GM19452 (cell line): ENCODE data around the gene RAB14.

ENCODE experiments used
- ATAC-seq: cut with Tn5 transposase; IDR thresholded peaks from one replicate; pipeline ENCODE4 v1.9.1; 2021; ENCODE audit not compliant: unreplicated experiment

The RAB14 gene

GRCh38 chr9:121201738-121202533 lies at the start of gene RAB14:
Gene RAB14 (minus strand): TSS chr9:121201869. CDS start chr9:121193412, 8,457 bp downstream.
- peak; percentile 83 for ATAC-seq

GRCh38 chr9:121249563-121249962 lies 47.9 kb upstream of the RAB14 start:
- no peak for ATAC-seq

DNA sequence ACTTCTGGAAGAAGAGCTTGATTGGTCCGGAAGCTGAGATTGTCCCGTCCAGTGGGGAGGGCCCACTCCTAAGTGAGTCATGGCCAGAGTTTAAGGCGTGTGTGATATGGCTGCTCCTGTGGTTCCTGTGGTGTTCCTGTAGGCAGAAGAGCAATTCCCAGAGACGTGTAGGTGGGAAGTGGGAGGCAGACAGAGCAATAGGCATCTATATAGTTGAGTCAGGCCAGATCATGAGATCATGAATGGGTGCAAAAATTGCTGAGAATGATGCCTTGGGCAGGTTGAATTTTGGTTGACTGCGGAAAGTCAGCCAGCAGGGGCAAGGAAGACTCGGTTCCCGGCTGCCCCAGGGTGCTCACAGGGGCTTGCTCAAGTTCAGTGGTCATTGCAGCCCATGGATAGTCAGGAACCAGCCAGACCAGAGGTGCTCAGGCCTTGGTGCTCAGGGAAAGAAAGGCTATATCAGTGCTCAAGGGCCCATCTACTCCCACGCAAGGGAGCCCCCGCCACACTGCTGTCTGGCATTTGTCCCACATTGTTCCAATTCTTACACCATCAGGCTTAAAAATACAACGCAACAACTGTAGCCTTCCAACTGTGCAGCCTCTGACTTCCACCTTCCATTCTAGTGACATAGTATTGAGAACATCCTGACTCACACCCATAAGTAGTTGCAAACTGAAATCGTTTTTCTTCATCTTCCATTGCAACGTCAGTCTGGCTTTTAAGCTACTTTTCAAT lies 45.3 kb upstream of the RAB14 start:
- no peak for ATAC-seq

GRCh38 chr9:121242959-121243346 lies 41.3 kb upstream of the RAB14 start:
- no peak for ATAC-seq

GRCh38 chr9:121242219-121242958 lies 40.7 kb upstream of the RAB14 start:
- no peak for ATAC-seq

- no peak for ATAC-seq
Measured at GRCh38 chr9:121240472-121241135, 38.9 kb upstream of the RAB14 start.

DNA sequence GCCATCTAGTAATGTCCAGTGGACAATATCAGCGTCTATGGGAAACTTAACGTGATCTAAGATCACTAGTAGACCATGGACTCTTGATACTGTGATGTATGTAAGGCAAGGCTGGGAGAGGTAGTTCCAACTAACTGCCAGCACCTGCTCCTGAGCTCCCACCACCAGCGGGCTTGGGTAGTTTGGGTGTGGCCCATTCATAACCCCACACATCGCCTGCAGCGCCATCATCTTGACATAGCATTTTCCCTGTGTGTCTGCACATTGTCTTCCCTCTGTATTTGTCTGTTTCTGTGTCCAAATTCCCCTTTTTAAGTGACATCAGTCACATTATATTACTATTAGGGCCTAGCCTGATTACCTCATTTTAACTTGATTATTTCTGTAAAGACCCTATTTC lies 38.2 kb upstream of the RAB14 start:
- ATAC-seq: no peak

GRCh38 chr9:121239071-121239470 lies 37.4 kb upstream of the RAB14 start:
- no peak for ATAC-seq

DNA sequence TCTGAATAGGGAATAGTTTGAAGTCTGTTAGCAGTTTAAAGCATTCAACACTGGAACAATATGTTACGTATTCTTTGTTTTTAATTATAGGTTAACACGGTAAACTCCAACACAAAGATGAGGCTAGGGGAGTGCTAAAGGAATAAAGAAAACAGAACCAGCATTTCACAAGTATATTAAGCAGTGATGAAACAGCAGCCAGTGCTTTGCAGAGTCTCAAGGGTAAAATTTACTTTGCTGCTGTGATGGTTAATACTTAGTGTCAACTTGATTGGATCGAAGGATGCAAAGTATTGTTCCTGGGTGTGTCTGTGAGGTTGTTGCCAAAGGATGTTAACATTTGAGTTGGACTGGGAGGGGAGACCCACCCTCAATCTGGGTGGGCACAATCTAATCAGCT lies 36.2 kb upstream of the RAB14 start:
- ATAC-seq: no peak

- no peak for ATAC-seq
Measured at GRCh38 chr9:121235512-121235911, 33.8 kb upstream of the RAB14 start.

DNA sequence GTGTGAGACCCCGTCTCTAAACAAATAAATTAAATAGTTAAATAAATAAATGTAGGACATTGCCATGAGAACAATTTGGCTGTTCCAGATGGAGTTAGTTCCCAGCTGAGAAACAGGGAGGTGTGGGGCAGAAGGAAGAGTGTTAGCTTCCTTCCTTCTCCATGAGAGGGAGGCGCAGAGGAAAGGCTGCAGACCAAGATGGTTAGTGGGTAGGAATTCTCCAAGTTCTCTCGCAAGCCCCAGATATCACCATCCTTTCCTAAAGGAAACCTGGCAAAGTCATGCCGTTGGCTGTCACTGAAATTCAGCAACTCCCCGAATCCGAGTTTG lies 33.1 kb upstream of the RAB14 start:
- ATAC-seq: no peak

GRCh38 chr9:121233906-121234831 lies 32.5 kb upstream of the RAB14 start:
- no peak for ATAC-seq

DNA sequence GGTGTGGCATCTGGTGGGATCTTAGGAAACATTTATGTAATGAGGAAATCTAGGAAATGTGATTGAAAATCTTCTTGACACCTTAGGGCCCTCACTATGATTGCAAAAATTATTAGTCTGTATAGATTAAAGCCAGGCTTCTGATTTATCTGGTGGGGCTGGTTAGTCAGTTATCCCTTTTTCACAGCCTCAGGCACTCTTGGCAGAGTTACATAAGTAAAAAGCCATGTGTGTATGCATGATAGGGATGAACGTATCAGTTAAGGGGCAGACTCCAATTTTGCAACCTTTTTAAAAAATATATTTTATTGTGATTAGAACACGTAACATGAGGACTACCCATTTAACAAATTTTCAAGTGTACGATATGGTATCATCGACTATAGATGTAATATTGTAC lies 30.6 kb upstream of the RAB14 start:
- no peak for ATAC-seq

GRCh38 chr9:121230256-121230655 lies 28.6 kb upstream of the RAB14 start:
- ATAC-seq: no peak

DNA sequence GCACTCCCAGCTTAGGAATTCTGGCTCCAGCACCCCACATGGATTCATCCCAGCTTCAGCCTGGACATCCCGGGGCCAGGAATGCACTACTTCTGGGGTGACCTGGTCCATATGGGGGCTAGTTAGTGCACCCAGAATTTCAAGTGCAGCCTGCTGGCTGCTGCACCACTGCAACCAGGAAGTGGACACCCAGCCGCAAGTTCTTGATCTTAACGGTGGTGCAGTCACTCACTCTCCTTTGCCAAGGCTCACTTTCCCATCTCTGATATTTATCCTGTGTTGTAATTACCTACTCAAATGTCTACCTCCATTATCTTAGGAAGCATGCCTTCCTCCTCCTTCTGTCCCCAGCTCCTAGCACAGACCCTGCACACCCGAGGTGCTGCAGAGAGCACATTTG lies 26.2 kb upstream of the RAB14 start:
- no peak for ATAC-seq

DNA sequence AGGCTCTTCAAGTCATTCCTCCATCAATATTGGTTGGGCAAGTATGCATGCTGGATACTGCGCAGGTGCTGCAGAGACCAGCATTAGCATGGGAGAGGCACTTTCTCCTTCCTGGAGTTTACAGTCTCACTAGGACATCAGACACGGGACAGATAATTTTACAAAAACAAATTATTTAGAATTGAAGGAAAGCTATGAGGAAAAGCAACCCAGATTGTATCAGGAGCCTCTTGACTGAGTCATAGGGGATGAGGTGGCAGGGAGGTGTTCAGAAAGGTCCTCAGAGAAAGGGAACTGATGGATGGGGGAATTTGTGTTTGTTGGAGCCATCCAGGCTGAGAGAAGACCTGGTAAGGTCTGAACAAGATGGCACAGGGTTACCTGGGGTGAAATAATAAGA lies 24.5 kb upstream of the RAB14 start:
- ATAC-seq: no peak

- ATAC-seq: no peak
Measured at GRCh38 chr9:121225240-121225639, 23.6 kb upstream of the RAB14 start.

DNA sequence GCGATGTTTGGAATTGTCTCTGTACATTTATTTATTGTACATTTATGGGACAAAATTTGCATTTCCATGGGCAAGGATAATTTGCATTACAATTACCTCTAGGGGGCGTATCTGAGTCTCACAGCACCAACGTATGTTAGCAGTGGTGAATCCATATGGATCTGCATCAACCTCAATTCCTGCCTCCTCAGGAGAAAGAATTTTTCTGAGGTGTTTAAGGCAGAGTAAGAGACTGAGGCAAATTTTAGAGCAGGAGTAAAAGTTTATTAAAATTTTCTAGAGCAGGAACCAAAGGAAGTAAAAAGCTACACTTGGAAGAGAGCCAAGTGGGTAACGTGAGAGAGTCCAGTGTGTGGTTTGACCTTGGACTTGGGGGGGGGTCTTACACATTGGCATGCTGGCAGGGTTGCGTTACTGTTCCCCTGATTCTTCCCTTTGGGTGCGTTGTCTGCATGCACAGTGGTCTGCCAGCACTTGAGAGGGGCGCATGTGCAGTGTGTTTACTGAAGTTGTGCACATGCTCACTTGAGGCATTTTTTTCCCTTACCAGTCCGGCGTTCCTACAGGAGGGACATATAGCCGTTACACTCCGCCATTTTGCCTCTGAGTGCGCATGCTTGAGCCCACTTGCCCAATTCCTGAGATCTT lies 21.0 kb upstream of the RAB14 start:
- ATAC-seq: no peak

- ATAC-seq: no peak
Measured at GRCh38 chr9:121221664-121222055, 20.0 kb upstream of the RAB14 start.
